Stimulated activated naive B cell treated with anti-CD40 and anti-IgM and Interleukin-4, amounts not matched to agents 10 μg/mL and 1 μg/mL and 100 μg/mL, for 72 hours (primary cell): ENCODE results near the gene FNDC3B.

Experiments
- ATAC-seq, 2 donors: fragments of 150-1000 bp; cut with Tn5 transposase; replicated peaks; 2 replicates each; pipeline ENCODE4 v1.10.0; 2021; ENCODE audit warnings: moderate library complexity in 1 of 2
- DNase-seq: peaks from one replicate; pipeline ENCODE4 v3.0.0; 2021
- H3K27ac Mint-ChIP-seq: one replicate; pipeline ENCODE4 v1.8.0; 2022; ENCODE audit warnings: mild to moderate bottlenecking, mixed read lengths
- H3K27me3 Mint-ChIP-seq, 2 donors: one replicate each; pipeline ENCODE4 v1.8.0; 2022; ENCODE audit warnings: mixed read lengths in 2 of 2
- H3K36me3 Mint-ChIP-seq, 2 donors: one replicate each; pipeline ENCODE4 v1.8.0; 2022; ENCODE audit warnings: mixed read lengths in 2 of 2, mild to moderate bottlenecking in 1 of 2
- H3K4me1 Mint-ChIP-seq, 2 donors: one replicate each; pipeline ENCODE4 v1.8.0; 2022; ENCODE audit warnings: mixed read lengths in 2 of 2, mild to moderate bottlenecking in 1 of 2
- H3K4me3 Mint-ChIP-seq, 2 donors: one replicate each; pipeline ENCODE4 v1.8.0; 2022; ENCODE audit warnings: mild to moderate bottlenecking in 2 of 2, mixed read lengths in 2 of 2, moderate library complexity in 1 of 2
- H3K9me3 Mint-ChIP-seq, 2 donors: one replicate each; pipeline ENCODE4 v1.8.0; 2022; ENCODE audit warnings: mixed read lengths in 2 of 2, mild to moderate bottlenecking in 1 of 2

The FNDC3B gene

DNA sequence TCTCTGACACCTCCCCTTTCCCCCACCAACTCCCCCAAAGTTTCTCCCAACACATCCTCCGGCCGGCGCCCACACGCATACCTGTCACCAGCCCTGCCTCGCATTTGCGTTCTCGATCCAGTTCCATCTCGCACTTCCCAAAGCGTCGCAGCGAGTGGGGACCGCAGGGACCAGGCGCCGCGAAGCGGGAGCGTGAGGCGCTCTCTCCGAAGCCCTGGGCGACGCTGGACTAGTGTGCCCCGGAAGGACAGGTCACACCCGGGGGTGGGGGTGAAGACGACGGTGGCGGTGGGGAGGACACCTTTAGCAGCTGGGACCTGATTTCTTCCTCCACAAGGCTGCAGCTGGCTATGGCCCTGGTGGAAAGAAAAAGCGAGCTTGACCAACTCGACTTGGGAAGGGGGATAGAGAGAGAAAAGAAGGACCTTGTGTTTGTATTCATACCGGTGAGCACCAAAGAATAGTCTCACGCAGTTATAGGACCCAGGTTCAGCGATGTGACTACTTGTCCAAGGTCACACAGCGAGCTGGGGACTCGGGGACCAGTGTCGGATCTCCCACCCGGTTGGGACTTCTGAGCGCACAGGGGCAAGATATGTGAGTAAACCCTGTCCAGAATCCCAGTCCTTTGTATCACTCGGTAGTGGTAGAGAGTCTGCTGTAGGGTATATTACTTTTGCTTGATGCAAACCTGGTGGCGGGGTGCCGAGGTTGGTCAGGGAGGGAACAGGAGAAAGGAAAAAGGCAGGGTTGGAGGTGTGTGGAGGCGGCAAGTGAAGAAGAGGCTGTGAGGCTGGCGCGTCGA, 409.5 kb downstream of the FNDC3B start:
- Mint-ChIP-seq H3K36me3 (peaks cover 3 to 8% of the 10 kb centered on the region in 2 donors), H3K27ac (peak overlapping the region; percentile 43), H3K27me3 (peaks cover 50 to 52% of the 10 kb centered on the region in 2 donors), H3K4me3 (no peak overlapping the region), H3K9me3 (peaks cover 0 to 1% of the 10 kb centered on the region in 2 donors), H3K4me1 (peaks cover 24 to 35% of the 10 kb centered on the region in 2 donors)
- ATAC-seq (no peak), DNase-seq (no peak)

DNA sequence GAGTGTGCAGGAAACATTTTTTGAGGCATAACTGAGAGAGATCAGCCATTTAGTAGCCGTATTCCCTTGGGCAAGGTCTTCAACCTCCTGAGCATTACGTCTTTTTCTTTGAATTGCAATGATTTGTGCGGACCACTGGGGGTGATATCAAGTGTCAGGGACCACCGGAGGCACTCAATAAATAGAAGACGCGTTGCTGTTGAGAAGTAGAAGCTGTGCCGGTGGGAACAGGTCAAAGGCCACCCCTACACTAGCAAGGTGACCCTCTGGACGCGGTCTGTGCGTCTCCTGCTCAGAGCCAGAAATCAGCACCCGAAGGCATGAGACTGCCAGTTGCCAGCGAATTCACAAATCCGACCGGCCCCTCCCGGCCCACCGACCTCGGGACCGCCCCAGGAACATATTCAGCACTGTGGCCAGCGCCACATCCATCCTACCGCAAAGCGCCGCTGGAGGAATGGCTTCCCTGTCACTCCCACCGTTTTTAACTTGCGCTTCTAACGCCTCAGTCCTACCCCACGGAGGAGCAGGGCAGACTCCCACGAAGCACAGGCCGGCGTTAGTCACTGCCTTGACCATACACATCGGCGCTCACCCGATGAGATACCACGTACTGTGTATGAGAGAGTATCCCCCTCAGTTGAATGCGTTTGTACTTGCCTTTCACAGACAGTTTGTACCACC, 410.2 kb downstream of the FNDC3B start:
- Mint-ChIP-seq H3K36me3 (peaks cover 3 to 8% of the 10 kb centered on the region in 2 donors), H3K27ac (peak overlapping the region; percentile 43), H3K27me3 (peaks cover 52 to 56% of the 10 kb centered on the region in 2 donors), H3K4me3 (no peak overlapping the region), H3K9me3 (peaks cover 0 to 1% of the 10 kb centered on the region in 2 donors), H3K4me1 (peaks cover 24 to 35% of the 10 kb centered on the region in 2 donors)
- DNase-seq: no peak
- no peak for ATAC-seq
